ENCODE results near the gene RGPD4. TPM values are rescaled to one million over a fixed set of nuclear protein-coding genes. Genes with fewer than 3 reads are reported as not detected.

The RGPD4 gene
- total RNA-seq, 1 donor, result not detected

DNA sequence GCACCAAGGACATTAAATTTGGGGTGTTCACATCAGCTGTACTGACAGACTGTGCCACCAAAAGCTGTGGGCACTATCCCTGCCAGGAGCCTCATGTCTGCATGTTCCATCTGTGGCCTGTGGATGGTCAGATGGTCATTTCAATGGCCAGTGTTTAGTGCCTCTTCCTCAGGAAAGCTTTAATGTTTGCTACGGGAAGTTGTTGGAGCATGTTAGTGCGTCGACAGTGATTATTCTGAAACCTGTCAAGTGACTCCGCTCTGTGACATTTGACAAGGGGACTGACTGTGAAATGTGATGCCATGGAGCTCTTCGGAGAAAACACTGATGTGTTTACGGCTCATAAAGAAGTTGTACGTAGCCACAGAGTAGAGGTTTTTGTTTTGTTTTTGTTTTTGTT, 18.7 kb upstream of the RGPD4 start:
- DNase-seq (ENCODE audit: low read depth), result no peak
- no peak for TF ChIP-seq CTCF (IDR thresholded peaks at IDR 0.05; ENCODE audit: insufficient read depth, low read length)
- no peak overlapping the region for H3K4me3 ChIP-seq (ENCODE audit: low read depth, low read length)

DNA sequence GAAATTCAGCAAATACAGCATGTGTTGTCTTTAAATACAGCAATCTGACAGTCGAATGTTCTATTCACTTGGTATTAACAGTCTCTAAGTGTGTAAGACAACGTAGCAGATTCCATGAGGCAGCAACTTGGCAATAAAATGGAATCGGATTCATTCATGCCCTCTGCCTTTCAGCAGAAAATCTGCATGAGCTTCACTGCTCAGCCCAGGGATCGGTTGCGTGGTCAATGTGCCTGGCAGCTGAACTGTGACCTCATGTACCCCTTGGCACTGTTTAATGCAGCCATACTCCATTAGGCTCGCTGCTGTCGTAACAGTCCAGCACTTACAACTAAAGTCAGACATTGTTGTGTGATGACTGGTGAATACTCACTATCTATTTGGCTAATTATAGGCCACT, 17.7 kb upstream of the RGPD4 start:
- no peak overlapping the region for H3K4me3 ChIP-seq (ENCODE audit: low read depth, low read length)
- DNase-seq (ENCODE audit: low read depth), result no peak
- no peak for TF ChIP-seq CTCF (IDR thresholded peaks at IDR 0.05; ENCODE audit: insufficient read depth, low read length)

DNA sequence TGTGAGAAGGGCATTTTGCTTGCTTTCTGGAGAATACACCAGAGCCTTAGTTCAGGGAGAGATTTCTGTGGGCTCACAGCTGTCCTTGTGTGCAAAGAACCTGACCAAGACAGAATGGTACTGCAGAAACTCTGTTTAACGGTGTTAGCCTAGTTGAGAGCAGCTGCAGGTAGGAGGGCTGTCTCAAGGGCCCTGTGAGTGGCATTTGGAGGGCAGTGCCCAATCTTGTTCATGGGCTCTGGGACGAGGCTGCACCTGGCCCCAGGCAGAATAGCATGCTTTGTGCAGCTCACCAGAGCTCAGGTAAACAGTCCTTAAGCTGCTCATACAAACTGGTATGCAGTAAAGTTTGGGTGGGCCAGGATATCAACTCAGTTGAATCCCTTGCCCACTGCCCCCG, 16.9 kb upstream of the RGPD4 start:
- TF ChIP-seq CTCF (IDR thresholded peaks at IDR 0.05; ENCODE audit: insufficient read depth, low read length), result no peak
- H3K4me3 ChIP-seq (ENCODE audit: low read depth, low read length), result no peak overlapping the region
- no peak for DNase-seq (ENCODE audit: low read depth)

GRCh38 chr2:107810734-107811133, 16.0 kb upstream of the RGPD4 start:
- no peak for DNase-seq (ENCODE audit: low read depth)
- TF ChIP-seq CTCF (IDR thresholded peaks at IDR 0.05; ENCODE audit: insufficient read depth, low read length), result no peak
- H3K4me3 ChIP-seq (ENCODE audit: low read depth, low read length), result no peak overlapping the region

DNA sequence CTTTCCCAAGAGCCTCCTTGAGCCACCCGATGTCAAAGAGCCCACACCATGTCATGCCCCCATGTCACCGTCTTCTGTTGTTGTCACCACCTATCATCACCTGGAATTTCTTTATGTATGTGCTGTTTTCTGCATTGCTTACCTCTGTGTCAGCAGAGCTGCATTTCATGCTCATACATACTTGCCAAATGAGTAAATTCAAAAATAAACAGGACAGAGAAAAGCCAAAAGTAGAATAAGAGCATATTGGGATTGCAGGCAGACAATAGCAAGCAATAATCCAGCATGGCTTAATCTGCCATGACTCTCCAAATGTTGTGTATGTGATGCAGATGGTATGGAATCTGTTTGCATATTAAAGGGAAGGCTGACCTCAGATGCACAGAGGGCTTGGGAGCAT, 15.3 kb upstream of the RGPD4 start:
- DNase-seq (ENCODE audit: low read depth), result no peak
- no peak overlapping the region for H3K4me3 ChIP-seq (ENCODE audit: low read depth, low read length)
- TF ChIP-seq CTCF (IDR thresholded peaks at IDR 0.05; ENCODE audit: insufficient read depth, low read length), result no peak

DNA sequence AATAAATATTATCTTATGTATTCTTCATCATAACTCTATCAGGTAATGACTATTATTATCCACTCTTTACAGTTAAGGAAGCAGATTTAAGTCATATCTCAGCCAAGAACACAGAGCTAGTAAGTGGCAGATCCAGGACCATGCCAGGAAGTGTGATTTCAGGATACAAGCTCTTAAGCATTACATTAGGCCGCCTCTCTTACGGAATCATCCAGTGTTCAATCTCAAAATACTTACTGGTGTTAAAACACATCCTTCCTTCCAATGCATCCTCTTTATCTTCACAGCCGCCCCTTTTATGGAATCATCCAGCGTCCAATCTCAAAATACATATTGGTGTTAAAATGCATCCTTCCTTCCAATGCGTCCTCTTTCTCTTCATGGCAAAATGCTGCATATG, 14.7 kb upstream of the RGPD4 start:
- TF ChIP-seq CTCF (IDR thresholded peaks at IDR 0.05; ENCODE audit: insufficient read depth, low read length), result no peak
- no peak for DNase-seq (ENCODE audit: low read depth)

GRCh38 chr2:107817378-107817777, 9.3 kb upstream of the RGPD4 start:
- DNase-seq (ENCODE audit: low read depth), result no peak
- no peak for TF ChIP-seq CTCF (IDR thresholded peaks at IDR 0.05; ENCODE audit: insufficient read depth, low read length)
- no peak overlapping the region for H3K4me3 ChIP-seq (ENCODE audit: low read depth, low read length)

More for the DNA sequence above, 14.7 kb upstream of the RGPD4 start:
- no peak overlapping the region for H3K4me3 ChIP-seq (ENCODE audit: low read depth, low read length)
